Natural killer cell (primary cell): Measurements from ENCODE around the gene IL1RAPL1. TPM values are rescaled to one million over a fixed set of nuclear protein-coding genes. Genes with fewer than 3 reads are reported as not detected.

ENCODE experiments used
- ATAC-seq, 3 donors: fragments of 150-1000 bp in 2 of 3; fragments of 200-7000 bp in 1 of 3; cut with Tn5 transposase; 1 replicate in 1 of 3; 2 replicates in 2 of 3; pipeline ENCODE4 v1.10.0; 2021; ENCODE audit warnings: mild to moderate bottlenecking in 2 of 3, moderate library complexity in 2 of 3
- DNase-seq, 2 donors: peaks; one replicate each; pipeline versions ENCODE4 v3.0.0 to v3.0.0-alpha.2; 2013 to 2021; ENCODE audit warnings: mixed read lengths in 1 of 2
- H3K27ac ChIP-seq: one replicate; pipeline ENCODE4 v1.5.1; 2013; ENCODE audit warnings: mild to moderate bottlenecking, low read length
- H3K27me3 ChIP-seq: one replicate; pipeline ENCODE4 v1.6.1; 2013; ENCODE audit warnings: low read length; ENCODE audit not compliant: control insufficient read depth, insufficient read depth
- H3K36me3 ChIP-seq: one replicate; pipeline ENCODE4 v1.6.1; 2013; ENCODE audit warnings: low read length; ENCODE audit not compliant: control insufficient read depth, insufficient read depth
- H3K4me1 ChIP-seq: one replicate; pipeline ENCODE4 v1.6.1; 2013; ENCODE audit warnings: low read length; ENCODE audit not compliant: control insufficient read depth, insufficient read depth
- H3K4me3 ChIP-seq: one replicate; pipeline ENCODE4 v1.5.1; 2013; ENCODE audit warnings: low read length
- H3K9me3 ChIP-seq: one replicate; pipeline ENCODE4 v1.6.1; 2013; ENCODE audit warnings: low read length; ENCODE audit not compliant: control insufficient read depth, insufficient read depth
- H3K27ac Mint-ChIP-seq, 2 donors: one replicate each; pipeline ENCODE4 v1.8.0; 2022; ENCODE audit warnings: mild to moderate bottlenecking in 2 of 2, mixed read lengths in 2 of 2, moderate library complexity in 1 of 2
- H3K27me3 Mint-ChIP-seq, 2 donors: one replicate each; pipeline ENCODE4 v1.8.0; 2022; ENCODE audit warnings: low read depth in 2 of 2, mixed read lengths in 2 of 2
- H3K36me3 Mint-ChIP-seq: one replicate; pipeline ENCODE4 v1.8.0; 2022; ENCODE audit warnings: mixed read lengths
- H3K4me1 Mint-ChIP-seq, 2 donors: one replicate each; pipeline ENCODE4 v1.8.0; 2022; ENCODE audit warnings: mixed read lengths in 2 of 2
- H3K4me3 Mint-ChIP-seq: one replicate; pipeline ENCODE4 v1.8.0; 2022; ENCODE audit warnings: mild to moderate bottlenecking, moderate library complexity, mixed read lengths
- H3K9me3 Mint-ChIP-seq, 2 donors: one replicate each; pipeline ENCODE4 v1.8.0; 2022; ENCODE audit warnings: mixed read lengths in 2 of 2
- WGBS: methylation state at CpG from one replicate; pipeline ENCODE4 v1.1.7; 2013; ENCODE audit warnings: missing lambda C conversion rate; ENCODE audit not compliant: insufficient coverage; 5-methylcytosine and 5-hydroxymethylcytosine counted together
- intact Hi-C: fragments of 100-400 bp; cut with micrococcal nuclease; formaldehyde crosslinking; loops from one replicate; pipeline ENCODE4 v1.14.2; 2022
- total RNA-seq, 4 donors: library from RNA; stranded (reverse); fragments of 120-200 nt in 1 of 4; gene quantifications; one replicate each; pipeline versions ENCODE4 v1.2.3 to v1.2.4, GENCODE V29; 2013 to 2022
- TF ChIP-seq, protein P1 (sequence below): fragments of 200-600 bp; IDR thresholded peaks from one replicate; pipeline ENCODE4 v1.8.0; 2022; ENCODE audit warnings: antibody characterized with exemption

IL1RAPL1 gene
- total RNA-seq, 3 donors from 2014 or later (not counting 1 experiment from before 2014, with no cell fraction given): not detected

DNA sequence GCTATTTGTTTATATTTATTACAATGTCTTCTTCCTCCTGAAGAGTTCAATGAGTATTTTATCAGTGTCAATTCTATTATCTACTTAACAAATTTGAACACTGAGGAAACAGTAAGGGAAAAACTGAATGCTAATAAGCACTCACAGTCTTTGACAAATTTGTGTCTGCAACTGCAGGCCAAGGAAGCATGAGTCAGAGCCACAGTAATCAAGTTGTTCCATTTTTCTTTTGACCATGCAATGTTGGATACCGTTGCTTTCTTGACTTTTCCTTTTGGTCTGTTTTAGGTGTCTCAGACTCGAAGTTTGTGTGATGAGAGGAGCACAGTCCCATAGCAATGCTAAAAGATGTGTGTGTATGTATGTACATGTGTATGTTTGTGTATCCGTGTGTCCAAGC lies 359.6 kb downstream of the IL1RAPL1 start:
- Histone ChIP-seq H3K4me3 (no peak overlapping the region), H3K36me3 (no peaks in the 10 kb centered on the region), H3K27me3 (no peaks in the 10 kb centered on the region), H3K4me1 (no peaks in the 10 kb centered on the region), H3K9me3 (no peaks in the 10 kb centered on the region), H3K27ac (no peak overlapping the region)
- intact Hi-C loops: no loop called here
- DNase-seq (no peak), ATAC-seq (no peak)
- H3K4me3 Mint-ChIP-seq: no peak overlapping the region
- no peaks in the 10 kb centered on the region for H3K36me3 Mint-ChIP-seq
- WGBS: 81% methylated on average over 2 of the region's 3 CpGs
- H3K27ac Mint-ChIP-seq: no peak overlapping the region
- H3K9me3 Mint-ChIP-seq: peaks cover 0 to 5% of the 10 kb centered on the region in 2 donors
- no peaks in the 10 kb centered on the region for H3K4me1 Mint-ChIP-seq
- no peaks in the 10 kb centered on the region for H3K27me3 Mint-ChIP-seq
- TF ChIP-seq, protein P1, sequence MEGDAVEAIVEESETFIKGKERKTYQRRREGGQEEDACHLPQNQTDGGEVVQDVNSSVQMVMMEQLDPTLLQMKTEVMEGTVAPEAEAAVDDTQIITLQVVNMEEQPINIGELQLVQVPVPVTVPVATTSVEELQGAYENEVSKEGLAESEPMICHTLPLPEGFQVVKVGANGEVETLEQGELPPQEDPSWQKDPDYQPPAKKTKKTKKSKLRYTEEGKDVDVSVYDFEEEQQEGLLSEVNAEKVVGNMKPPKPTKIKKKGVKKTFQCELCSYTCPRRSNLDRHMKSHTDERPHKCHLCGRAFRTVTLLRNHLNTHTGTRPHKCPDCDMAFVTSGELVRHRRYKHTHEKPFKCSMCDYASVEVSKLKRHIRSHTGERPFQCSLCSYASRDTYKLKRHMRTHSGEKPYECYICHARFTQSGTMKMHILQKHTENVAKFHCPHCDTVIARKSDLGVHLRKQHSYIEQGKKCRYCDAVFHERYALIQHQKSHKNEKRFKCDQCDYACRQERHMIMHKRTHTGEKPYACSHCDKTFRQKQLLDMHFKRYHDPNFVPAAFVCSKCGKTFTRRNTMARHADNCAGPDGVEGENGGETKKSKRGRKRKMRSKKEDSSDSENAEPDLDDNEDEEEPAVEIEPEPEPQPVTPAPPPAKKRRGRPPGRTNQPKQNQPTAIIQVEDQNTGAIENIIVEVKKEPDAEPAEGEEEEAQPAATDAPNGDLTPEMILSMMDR: no peak

GRCh38 chrX:28960063-28960462 lies 372.8 kb downstream of the IL1RAPL1 start:
- DNase-seq (no peak), ATAC-seq (no peak)
- intact Hi-C loops: no loop called here
- Histone ChIP-seq H3K27me3 (no peaks in the 10 kb centered on the region), H3K36me3 (no peaks in the 10 kb centered on the region), H3K4me1 (no peaks in the 10 kb centered on the region), H3K27ac (no peak overlapping the region), H3K9me3 (no peaks in the 10 kb centered on the region), H3K4me3 (no peak overlapping the region)
- TF ChIP-seq, protein P1: no peak
- no peak overlapping the region for H3K4me3 Mint-ChIP-seq
- no peaks in the 10 kb centered on the region for H3K4me1 Mint-ChIP-seq
- H3K27ac Mint-ChIP-seq: no peak overlapping the region
- no peaks in the 10 kb centered on the region for H3K36me3 Mint-ChIP-seq
- H3K27me3 Mint-ChIP-seq: no peaks in the 10 kb centered on the region
- H3K9me3 Mint-ChIP-seq: no peaks in the 10 kb centered on the region
- no CpG with 5 or more reads among the region's 4 CpGs for WGBS

DNA sequence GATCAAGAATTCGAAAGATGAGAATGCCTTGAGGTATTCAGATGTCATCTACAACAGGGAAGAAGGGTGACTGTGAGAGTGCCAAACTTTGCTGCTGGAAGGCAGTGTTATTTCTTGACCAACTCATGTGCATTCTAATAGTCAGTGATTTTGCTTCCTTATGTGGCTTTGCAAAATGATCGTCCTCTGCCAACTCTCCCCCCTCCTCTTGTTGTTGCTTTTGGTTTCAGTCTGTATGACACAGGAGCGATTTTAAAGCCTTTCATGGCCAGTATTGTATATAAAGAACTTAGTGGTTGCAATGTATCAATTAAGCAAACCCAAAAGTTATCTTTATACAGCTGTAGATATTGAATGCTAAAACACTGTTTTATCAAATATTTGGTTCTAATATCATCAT lies 379.1 kb downstream of the IL1RAPL1 start:
- intact Hi-C loops: no loop called here
- Mint-ChIP-seq H3K36me3 (no peaks in the 10 kb centered on the region), H3K27me3 (no peaks in the 10 kb centered on the region), H3K9me3 (peaks cover 0 to 2% of the 10 kb centered on the region in 2 donors), H3K4me3 (no peak overlapping the region), H3K4me1 (no peaks in the 10 kb centered on the region), H3K27ac (no peak overlapping the region)
- TF ChIP-seq, protein P1: no peak
- Histone ChIP-seq H3K27me3 (no peaks in the 10 kb centered on the region), H3K27ac (no peak overlapping the region), H3K4me3 (no peak overlapping the region), H3K36me3 (no peaks in the 10 kb centered on the region), H3K9me3 (no peaks in the 10 kb centered on the region), H3K4me1 (no peaks in the 10 kb centered on the region)
- ATAC-seq (no peak), DNase-seq (no peak)
- WGBS: 86% methylated on average over 1 of the region's 3 CpGs

DNA sequence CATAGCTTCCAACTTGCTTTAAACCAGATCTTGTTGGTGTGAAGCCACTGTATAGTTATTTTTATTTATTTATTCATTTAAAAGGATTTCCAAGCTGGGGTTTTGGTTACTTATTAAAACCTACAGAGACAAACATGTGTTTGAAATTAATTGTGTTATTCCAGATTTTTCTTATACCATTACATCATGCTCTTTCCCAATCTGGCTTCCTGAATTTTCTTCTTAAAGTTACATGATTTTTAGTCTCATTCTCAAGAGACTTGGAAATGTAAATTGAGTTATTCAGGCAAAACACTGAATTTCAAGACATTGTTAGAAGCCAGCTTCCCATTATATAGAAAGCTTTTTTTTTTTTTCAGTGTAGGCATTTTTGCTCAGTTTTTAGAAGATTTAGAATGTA lies 381.9 kb downstream of the IL1RAPL1 start:
- Mint-ChIP-seq H3K9me3 (peaks cover 8% of the 10 kb centered on the region in 2 donors), H3K27me3 (no peaks in the 10 kb centered on the region), H3K27ac (no peak overlapping the region), H3K4me1 (no peaks in the 10 kb centered on the region), H3K36me3 (no peaks in the 10 kb centered on the region), H3K4me3 (no peak overlapping the region)
- intact Hi-C loops: no loop called here
- no peaks in the 10 kb centered on the region for H3K27me3 ChIP-seq
- TF ChIP-seq, protein P1: no peak
- H3K36me3 ChIP-seq: no peaks in the 10 kb centered on the region
- no peak overlapping the region for H3K27ac ChIP-seq
- ATAC-seq: no peak
- no peak overlapping the region for H3K4me3 ChIP-seq
- DNase-seq: no peak
- no peaks in the 10 kb centered on the region for H3K4me1 ChIP-seq
- H3K9me3 ChIP-seq: no peaks in the 10 kb centered on the region
